ENCODE measurements around the gene RHOA. TPM values are rescaled to one million over a fixed set of nuclear protein-coding genes. Genes with fewer than 3 reads are reported as not detected.
A peak's percentile ranks its signal among the peaks of the same experiment; 100 is the strongest.

RHOA gene
- total RNA-seq, 1 experiment from 2014 or later, result 278 TPM

DNA sequence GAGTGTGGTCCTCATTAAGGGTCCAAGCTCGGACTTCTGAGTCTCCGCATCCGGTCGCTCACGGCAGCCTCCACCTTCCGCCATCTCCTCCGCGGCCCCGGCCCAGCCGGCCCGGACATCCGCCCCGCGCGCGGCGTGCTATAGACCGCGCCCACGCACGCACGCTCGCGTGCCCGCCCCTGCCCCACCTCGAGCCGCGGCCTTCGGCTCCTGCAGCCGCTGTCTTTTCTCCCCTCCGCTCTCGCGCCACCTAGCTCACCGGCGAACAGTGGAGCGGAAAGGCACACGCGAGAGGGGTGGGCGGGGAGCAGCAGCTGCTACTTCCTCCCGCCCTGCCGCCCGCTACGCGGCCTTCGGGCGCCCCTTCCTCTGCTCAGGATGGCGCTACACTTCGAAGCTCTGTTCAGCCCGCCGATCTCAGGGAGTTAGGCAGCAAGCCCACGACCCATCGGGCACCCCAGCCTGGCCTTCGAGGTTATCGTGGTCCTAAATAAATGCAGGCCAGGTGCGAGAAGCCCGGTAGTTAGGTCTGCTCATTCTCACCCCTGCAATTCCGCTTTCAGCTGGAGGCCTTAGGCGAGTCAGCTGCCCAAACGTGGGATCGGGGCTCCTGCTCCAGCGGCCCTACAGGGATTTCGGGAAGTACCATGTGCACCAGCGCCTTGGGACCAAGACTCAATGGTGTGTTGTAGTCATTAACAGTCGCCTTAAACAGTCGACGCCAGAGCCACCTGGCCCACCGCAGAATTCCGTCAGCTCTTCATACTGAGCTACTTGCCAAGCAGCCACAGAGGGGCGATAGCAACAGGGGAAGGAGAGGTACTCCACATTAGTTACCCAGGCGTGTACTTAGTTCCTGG is 71.6 kb downstream of the RHOA start, which contains the start of gene USP4:
TSS of gene USP4 (minus strand) at position 113 of the 860 bp plus-strand sequence. CDS start at position 84, 29 bp downstream.
- H3K36me3 ChIP-seq (ENCODE audit: low read depth, low read length), result peaks cover 12% of the 10 kb centered on the region
- peaks cover 19% of the 10 kb centered on the region for H3K4me1 ChIP-seq (ENCODE audit: insufficient read depth, low read length)
- no peaks in the 10 kb centered on the region for H3K9me2 ChIP-seq (replicated peaks; ENCODE audit: low read length)
- peaks cover 44% of the 10 kb centered on the region for H3K79me2 ChIP-seq (ENCODE audit: low read length)
- peak within 1 kb of the TSS; percentile 96 for H3K4me2 ChIP-seq (ENCODE audit: low read length)
- H3F3A ChIP-seq (ENCODE audit: low read length, unreplicated experiment), result peaks cover 3% of the 10 kb centered on the region
- ATAC-seq (peak; percentile 96), DNase-seq (peak; percentile 92)
- peak within 1 kb of the TSS; percentile 93 for H2AFZ ChIP-seq (ENCODE audit: low read length)
- H4K20me1 ChIP-seq (ENCODE audit: low read length), result no peaks in the 10 kb centered on the region
- BruUV-seq (replicated peaks), result TSS peak; percentile 87
- peak within 1 kb of the TSS; percentile 88 for H3K4me3 ChIP-seq (ENCODE audit: low read length)
- POLR2A ChIA-PET (ENCODE audit: unreplicated experiment), result interaction anchor here (1.1 to 1.4 kb wide), 2 partner anchors 18 to 72 kb away, joined by 5 to 9 read pairs; partner anchors contain the start of genes GPX1, RHOA and TCTA
- intact Hi-C loops (cut with micrococcal nuclease), result loop anchor here (1.0 to 5.0 kb wide), 3 partner anchors 19 to 168 kb away; partner anchors contain the start of genes GPX1 and KLHDC8B
- H3K9ac ChIP-seq (ENCODE audit: low read length), result peak within 1 kb of the TSS; percentile 76
- H3K9me3 ChIP-seq (ENCODE audit: low read length), result no peaks in the 10 kb centered on the region
- peak within 1 kb of the TSS; percentile 32 for H3K27ac ChIP-seq (ENCODE audit: low read length)
- H3K27me3 ChIP-seq (ENCODE audit: low read length), result no peaks in the 10 kb centered on the region
- CTCF ChIA-PET, result interaction anchor here (0.5 to 2.2 kb wide), 8 partner anchors 20 to 1326 kb away, joined by 3 to 11 read pairs (median 4); partner anchors contain the start of genes KLHDC8B, RHOA and TCTA
- TF ChIP-seq EZH2 (IDR thresholded peaks at IDR 0.05; ENCODE audit: low read length, unreplicated experiment), result no peak
- peak; percentile 99 for TF ChIP-seq EZH2phosphoT487 (IDR thresholded peaks at IDR 0.05; ENCODE audit: borderline replicate concordance, low read length)
- peak; percentile 33; the same call in 1 of the 2 replicates for TF ChIP-seq CTCF (conservative IDR thresholded peaks at IDR 0.05; ENCODE audit: low read depth, low read length)

GRCh38 chr3:49339581-49339940 is 72.2 kb downstream of the RHOA start:
- POLR2A ChIA-PET (ENCODE audit: unreplicated experiment), result interaction anchor here (1.1 to 1.4 kb wide), 2 partner anchors 18 to 72 kb away, joined by 5 to 9 read pairs; partner anchors contain the start of genes GPX1, RHOA and TCTA
- peaks cover 50% of the 10 kb centered on the region for H3K79me2 ChIP-seq (ENCODE audit: low read length)
- no peaks in the 10 kb centered on the region for H3K27me3 ChIP-seq (ENCODE audit: low read length)
- intact Hi-C loops (cut with micrococcal nuclease), result no loop called here
- H3K36me3 ChIP-seq (ENCODE audit: low read depth, low read length), result peaks cover 18% of the 10 kb centered on the region
- no peaks in the 10 kb centered on the region for H3K9me2 ChIP-seq (replicated peaks; ENCODE audit: low read length)
- H3K4me1 ChIP-seq (ENCODE audit: insufficient read depth, low read length), result peaks cover 16% of the 10 kb centered on the region
- ATAC-seq, result peak; percentile 52
- BruUV-seq (replicated peaks), result no TSS peak
- H2AFZ ChIP-seq (ENCODE audit: low read length), result peak overlapping the region; percentile 93
- H3K27ac ChIP-seq (ENCODE audit: low read length), result peak overlapping the region; percentile 32
- TF ChIP-seq EZH2 (IDR thresholded peaks at IDR 0.05; ENCODE audit: low read length, unreplicated experiment) (no peak), CTCF (conservative IDR thresholded peaks at IDR 0.05; ENCODE audit: low read depth, low read length) (no peak), EZH2phosphoT487 (IDR thresholded peaks at IDR 0.05; ENCODE audit: borderline replicate concordance, low read length) (no peak)
- H3K4me2 ChIP-seq (ENCODE audit: low read length), result peak overlapping the region; percentile 96
- H3K9ac ChIP-seq (ENCODE audit: low read length), result peak overlapping the region; percentile 76
- CTCF ChIA-PET, result interaction anchor here (0.6 to 2.2 kb wide), 4 partner anchors 21 to 169 kb away, joined by 4 to 11 read pairs (median 4); partner anchors contain the start of gene KLHDC8B
- no peaks in the 10 kb centered on the region for H3K9me3 ChIP-seq (ENCODE audit: low read length)
- no peak for DNase-seq
- H4K20me1 ChIP-seq (ENCODE audit: low read length), result no peaks in the 10 kb centered on the region
- H3F3A ChIP-seq (ENCODE audit: low read length, unreplicated experiment), result no peaks in the 10 kb centered on the region
- H3K4me3 ChIP-seq (ENCODE audit: low read length), result peak overlapping the region; percentile 88

All from PC-3 (cell line).